ENCODE results near the gene GULP1. TPM values are rescaled to one million over a fixed set of nuclear protein-coding genes. Genes with fewer than 3 reads are reported as not detected.

GULP1 gene
- total RNA-seq, 1 donor from 2014 or later, result not detected

DNA sequence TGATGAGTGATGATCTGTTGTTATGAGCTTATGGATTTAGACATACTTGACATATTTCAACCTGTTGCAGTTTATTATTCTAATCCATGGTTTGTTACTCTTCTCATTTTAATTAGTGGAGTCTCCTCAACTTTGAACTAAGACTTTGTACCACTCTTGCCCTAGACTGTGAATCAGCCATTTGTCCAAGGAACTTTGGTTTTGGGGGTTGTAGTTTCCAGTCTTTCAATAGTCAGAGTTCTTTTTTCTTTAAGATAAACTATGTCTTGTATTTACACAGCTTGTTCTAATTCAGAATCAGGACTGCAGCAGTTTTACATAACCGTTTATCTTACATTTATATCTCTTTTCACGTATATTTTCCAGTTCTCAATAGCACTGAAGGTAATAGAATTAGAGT lies 133.6 kb downstream of the GULP1 start:
- ChIA-PET POLR2A (no interaction called here), CTCF (no interaction called here)
- DNase-seq (no peak), ATAC-seq (ENCODE audit: low read depth) (no peak)
- H3K4me3 Mint-ChIP-seq, result no peak overlapping the region
- H3K36me3 Mint-ChIP-seq (ENCODE audit: low read depth), result no peaks in the 10 kb centered on the region
- H3K27ac Mint-ChIP-seq, result no peak overlapping the region
- no peaks in the 10 kb centered on the region for H3K4me1 Mint-ChIP-seq
- intact Hi-C loops (cut with micrococcal nuclease), result no loop called here
- H3K9me3 Mint-ChIP-seq, result peaks cover 2% of the 10 kb centered on the region
- TF ChIP-seq, protein P1, sequence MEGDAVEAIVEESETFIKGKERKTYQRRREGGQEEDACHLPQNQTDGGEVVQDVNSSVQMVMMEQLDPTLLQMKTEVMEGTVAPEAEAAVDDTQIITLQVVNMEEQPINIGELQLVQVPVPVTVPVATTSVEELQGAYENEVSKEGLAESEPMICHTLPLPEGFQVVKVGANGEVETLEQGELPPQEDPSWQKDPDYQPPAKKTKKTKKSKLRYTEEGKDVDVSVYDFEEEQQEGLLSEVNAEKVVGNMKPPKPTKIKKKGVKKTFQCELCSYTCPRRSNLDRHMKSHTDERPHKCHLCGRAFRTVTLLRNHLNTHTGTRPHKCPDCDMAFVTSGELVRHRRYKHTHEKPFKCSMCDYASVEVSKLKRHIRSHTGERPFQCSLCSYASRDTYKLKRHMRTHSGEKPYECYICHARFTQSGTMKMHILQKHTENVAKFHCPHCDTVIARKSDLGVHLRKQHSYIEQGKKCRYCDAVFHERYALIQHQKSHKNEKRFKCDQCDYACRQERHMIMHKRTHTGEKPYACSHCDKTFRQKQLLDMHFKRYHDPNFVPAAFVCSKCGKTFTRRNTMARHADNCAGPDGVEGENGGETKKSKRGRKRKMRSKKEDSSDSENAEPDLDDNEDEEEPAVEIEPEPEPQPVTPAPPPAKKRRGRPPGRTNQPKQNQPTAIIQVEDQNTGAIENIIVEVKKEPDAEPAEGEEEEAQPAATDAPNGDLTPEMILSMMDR (IDR thresholded peaks at IDR 0.05), result no peak
- H3K27me3 Mint-ChIP-seq, result no peaks in the 10 kb centered on the region

DNA sequence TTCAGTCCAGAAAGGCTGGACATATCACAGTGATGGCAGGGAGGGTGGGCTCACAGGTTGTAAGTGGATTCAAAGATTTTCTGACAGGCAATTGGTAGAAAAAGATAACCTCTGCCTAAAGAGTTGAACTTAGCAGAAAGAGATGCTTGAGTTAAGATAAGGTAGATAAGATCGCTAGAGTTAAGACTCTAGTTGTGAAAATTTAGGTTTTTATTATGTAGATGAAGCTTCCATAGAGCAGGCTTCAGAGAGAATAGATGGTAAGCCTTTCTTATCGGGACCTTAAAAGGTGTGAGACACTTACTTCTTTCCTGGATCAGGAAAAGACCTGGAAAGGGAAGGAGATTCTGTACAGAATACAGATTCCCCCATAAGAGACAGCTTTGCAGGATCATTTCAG lies 134.4 kb downstream of the GULP1 start:
- DNase-seq (no peak), ATAC-seq (ENCODE audit: low read depth) (no peak)
- H3K4me3 Mint-ChIP-seq, result no peak overlapping the region
- no peak overlapping the region for H3K27ac Mint-ChIP-seq
- POLR2A ChIA-PET, result no interaction called here
- CTCF ChIA-PET, result no interaction called here
- H3K27me3 Mint-ChIP-seq, result no peaks in the 10 kb centered on the region
- no peaks in the 10 kb centered on the region for H3K9me3 Mint-ChIP-seq
- TF ChIP-seq, protein P1 (IDR thresholded peaks at IDR 0.05), result no peak
- intact Hi-C loops (cut with micrococcal nuclease), result no loop called here
- no peaks in the 10 kb centered on the region for H3K4me1 Mint-ChIP-seq
- no peaks in the 10 kb centered on the region for H3K36me3 Mint-ChIP-seq (ENCODE audit: low read depth)

DNA sequence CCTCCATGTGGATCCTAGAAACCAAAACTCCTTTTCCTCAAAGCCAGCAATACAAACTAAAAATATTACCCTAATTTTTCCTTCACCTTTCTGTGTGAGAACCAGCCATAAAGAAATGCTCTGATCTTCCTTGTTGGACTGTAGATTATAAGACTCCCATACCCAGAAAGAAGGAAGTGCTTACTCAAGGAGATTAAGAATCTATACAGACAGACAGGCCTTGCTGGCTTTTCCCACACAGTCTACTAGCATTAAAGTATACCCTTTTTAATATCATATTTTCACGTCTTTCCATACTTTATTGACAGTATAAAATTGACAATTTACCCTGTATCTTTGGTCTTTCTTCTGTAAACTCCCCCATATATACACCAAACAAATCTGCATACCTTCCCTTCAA lies 139.0 kb downstream of the GULP1 start:
- intact Hi-C loops (cut with micrococcal nuclease), result no loop called here
- CTCF ChIA-PET, result no interaction called here
- TF ChIP-seq, protein P1 (IDR thresholded peaks at IDR 0.05), result no peak
- Mint-ChIP-seq H3K27me3 (no peaks in the 10 kb centered on the region), H3K4me3 (no peak overlapping the region), H3K4me1 (no peaks in the 10 kb centered on the region), H3K36me3 (ENCODE audit: low read depth) (no peaks in the 10 kb centered on the region), H3K9me3 (no peaks in the 10 kb centered on the region), H3K27ac (no peak overlapping the region)
- ATAC-seq (ENCODE audit: low read depth) (no peak), DNase-seq (no peak)
- POLR2A ChIA-PET, result no interaction called here

DNA sequence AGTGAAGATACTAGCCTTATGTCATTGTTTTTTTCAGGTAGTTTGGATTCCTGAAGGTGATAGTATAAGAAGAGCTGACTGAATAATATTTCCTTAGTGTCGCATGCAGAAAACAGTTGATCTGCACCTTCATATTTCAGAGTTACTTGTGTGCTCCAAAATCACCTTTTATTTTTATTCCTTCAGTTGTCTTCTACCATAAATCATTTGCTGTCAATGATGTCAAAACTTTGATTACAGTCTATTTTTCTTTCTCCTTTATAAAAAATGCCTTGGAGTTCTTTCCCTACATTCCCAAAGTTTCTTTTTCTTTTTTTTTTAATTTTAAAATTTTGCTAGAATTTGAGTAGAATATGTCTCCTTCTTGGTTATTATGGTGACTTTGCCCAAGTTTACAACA lies 142.3 kb downstream of the GULP1 start:
- H3K4me3 Mint-ChIP-seq, result no peak overlapping the region

DNA sequence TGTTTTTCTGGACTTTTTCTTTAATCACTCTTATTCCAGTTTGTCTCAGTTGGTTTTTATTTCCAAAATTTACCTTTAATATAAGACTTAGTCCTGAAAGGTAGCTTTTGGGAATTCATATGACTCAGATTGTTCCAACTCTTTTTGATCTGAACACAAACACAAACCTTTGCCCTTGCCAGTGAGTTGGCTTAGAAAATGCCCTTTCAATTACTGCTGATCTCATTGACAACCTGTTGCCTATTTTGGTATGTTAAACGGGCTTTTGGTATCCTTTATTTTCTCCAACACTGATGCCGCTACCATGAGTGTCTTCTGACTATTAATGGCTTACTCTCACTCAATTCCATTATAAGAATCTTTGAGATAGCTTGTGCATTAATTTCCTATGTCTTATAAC lies 143.4 kb downstream of the GULP1 start:
- no peaks in the 10 kb centered on the region for H3K4me1 Mint-ChIP-seq
- CTCF ChIA-PET, result no interaction called here
- H3K4me3 Mint-ChIP-seq, result no peak overlapping the region
- no peaks in the 10 kb centered on the region for H3K36me3 Mint-ChIP-seq (ENCODE audit: low read depth)
- no peak for DNase-seq
- H3K9me3 Mint-ChIP-seq, result peaks cover 4% of the 10 kb centered on the region
- TF ChIP-seq, protein P1 (IDR thresholded peaks at IDR 0.05), result no peak
- POLR2A ChIA-PET, result no interaction called here
- no peaks in the 10 kb centered on the region for H3K27me3 Mint-ChIP-seq
- intact Hi-C loops (cut with micrococcal nuclease), result no loop called here
- no peak overlapping the region for H3K27ac Mint-ChIP-seq
- no peak for ATAC-seq (ENCODE audit: low read depth)

More for the DNA sequence above, 142.3 kb downstream of the GULP1 start:
- no peak overlapping the region for H3K27ac Mint-ChIP-seq
- CTCF ChIA-PET, result no interaction called here
- TF ChIP-seq, protein P1 (IDR thresholded peaks at IDR 0.05), result no peak
- POLR2A ChIA-PET, result no interaction called here
- H3K36me3 Mint-ChIP-seq (ENCODE audit: low read depth), result no peaks in the 10 kb centered on the region
- H3K4me1 Mint-ChIP-seq, result no peaks in the 10 kb centered on the region
- peaks cover 4% of the 10 kb centered on the region for H3K9me3 Mint-ChIP-seq
- intact Hi-C loops (cut with micrococcal nuclease), result no loop called here
- H3K27me3 Mint-ChIP-seq, result no peaks in the 10 kb centered on the region
- no peak for ATAC-seq (ENCODE audit: low read depth)
- DNase-seq, result no peak
